ENCODE measurements around the gene CALHM5. TPM values are rescaled to one million over a fixed set of nuclear protein-coding genes. Genes with fewer than 3 reads are reported as not detected.

The CALHM5 gene
- total and polyA plus RNA-seq, 9 of the 15 experiments (the other 6 are each of a cell fraction or from before 2014, with no cell fraction given), result under 0.01 to 0.05 (median 0.02) TPM; not detected in 2

GRCh38 chr6:116513224-116513875 lies 1.9 kb downstream of the CALHM5 start:
- WGBS (ENCODE audit: insufficient coverage, low coverage, missing lambda C conversion rate), result 28% methylated on average over 2 of the region's 2 CpGs
- no peak overlapping the region for H3K27ac ChIP-seq (ENCODE audit: extremely low read depth, low read depth, low read length)
- no peak overlapping the region for H3K4me3 ChIP-seq
- in situ Hi-C loops (cut with MboI), result no loop called here
- no peak for FAIRE-seq
- no peaks in the 10 kb centered on the region for H3K36me3 ChIP-seq (ENCODE audit: control insufficient read depth, insufficient read depth, low read length)
- no peaks in the 10 kb centered on the region for H4K20me1 ChIP-seq (replicated peaks; ENCODE audit: control insufficient read depth, insufficient read depth, low read length)
- H2AFZ ChIP-seq (ENCODE audit: low read depth, low read length), result no peak overlapping the region
- no peaks in the 10 kb centered on the region for H3K79me2 ChIP-seq (ENCODE audit: control insufficient read depth, insufficient read depth, low read length)
- no peaks in the 10 kb centered on the region for H3K9me3 ChIP-seq (replicated peaks; ENCODE audit: control insufficient read depth, insufficient read depth, low read depth, low read length)
- CTCF ChIA-PET (ENCODE audit: low intra/inter-chr PET ratio), result interaction anchor here (0.6 kb wide), 1 partner anchor 638 kb away, joined by 3 read pairs; no protein-coding TSS in a partner anchor
- ATAC-seq, result no peak
- POLR2A ChIA-PET, result interaction anchor here (1.0 to 1.2 kb wide), 2 partner anchors 9 to 22 kb away, joined by 3 to 4 read pairs; no protein-coding TSS in a partner anchor
- peaks cover 3 to 6% of the 10 kb centered on the region in 2 experiments; a peak in 3 of 5 replicates for H3K4me1 ChIP-seq (replicated peaks in 1 of 2; ENCODE audit: control insufficient read depth in 2 of 2, insufficient read depth in 2 of 2, low read length in 2 of 2)
- H3K9ac ChIP-seq (ENCODE audit: insufficient read depth in 1 of 2, low read depth in 2 of 2, low read length in 2 of 2), result no peak overlapping the region
- TF ChIP-seq, protein P1, sequence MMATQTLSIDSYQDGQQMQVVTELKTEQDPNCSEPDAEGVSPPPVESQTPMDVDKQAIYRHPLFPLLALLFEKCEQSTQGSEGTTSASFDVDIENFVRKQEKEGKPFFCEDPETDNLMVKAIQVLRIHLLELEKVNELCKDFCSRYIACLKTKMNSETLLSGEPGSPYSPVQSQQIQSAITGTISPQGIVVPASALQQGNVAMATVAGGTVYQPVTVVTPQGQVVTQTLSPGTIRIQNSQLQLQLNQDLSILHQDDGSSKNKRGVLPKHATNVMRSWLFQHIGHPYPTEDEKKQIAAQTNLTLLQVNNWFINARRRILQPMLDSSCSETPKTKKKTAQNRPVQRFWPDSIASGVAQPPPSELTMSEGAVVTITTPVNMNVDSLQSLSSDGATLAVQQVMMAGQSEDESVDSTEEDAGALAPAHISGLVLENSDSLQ (IDR thresholded peaks at IDR 0.05), result peak; percentile 72; the same call in 1 of the 2 replicates
- TF ChIP-seq MEIS2 (IDR thresholded peaks at IDR 0.05; ENCODE audit: partially characterized antibody), result peak; percentile 88
- 0 out of 2 replicates have a peak, but pooled peaks have one; percentile 31 for TF ChIP-seq MECOM (CRISPR knock-in tag; IDR thresholded peaks at IDR 0.05)
- TF ChIP-seq, protein P2, sequence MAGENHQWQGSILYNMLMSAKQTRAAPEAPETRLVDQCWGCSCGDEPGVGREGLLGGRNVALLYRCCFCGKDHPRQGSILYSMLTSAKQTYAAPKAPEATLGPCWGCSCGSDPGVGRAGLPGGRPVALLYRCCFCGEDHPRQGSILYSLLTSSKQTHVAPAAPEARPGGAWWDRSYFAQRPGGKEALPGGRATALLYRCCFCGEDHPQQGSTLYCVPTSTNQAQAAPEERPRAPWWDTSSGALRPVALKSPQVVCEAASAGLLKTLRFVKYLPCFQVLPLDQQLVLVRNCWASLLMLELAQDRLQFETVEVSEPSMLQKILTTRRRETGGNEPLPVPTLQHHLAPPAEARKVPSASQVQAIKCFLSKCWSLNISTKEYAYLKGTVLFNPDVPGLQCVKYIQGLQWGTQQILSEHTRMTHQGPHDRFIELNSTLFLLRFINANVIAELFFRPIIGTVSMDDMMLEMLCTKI (IDR thresholded peaks at IDR 0.05; ENCODE audit: partially characterized antibody), result no peak
- no peak for TF ChIP-seq PBX2 (CRISPR knock-in tag; IDR thresholded peaks at IDR 0.05; ENCODE audit: low read depth)
- peak; percentile 87 for TF ChIP-seq PBX2 (tag; conservative IDR thresholded peaks at IDR 0.05; ENCODE audit: low read depth)
- BruUV-seq (replicated peaks), result no TSS peak
- no peaks in the 10 kb centered on the region; a peak in 2 of 5 replicates for H3K27me3 ChIP-seq (ENCODE audit: control insufficient read depth in 2 of 2, insufficient read depth in 2 of 2, low read length in 2 of 2)
- H3K9me1 ChIP-seq (ENCODE audit: control insufficient read depth, insufficient read depth, low read length), result no peaks in the 10 kb centered on the region
- no peak overlapping the region for H3K4me2 ChIP-seq (ENCODE audit: insufficient read depth, low read length)
- DNase-seq (ENCODE audit: extremely low read depth in 1 of 4, low spot score in 3 of 4), result no peak
- intact Hi-C loops (cut with micrococcal nuclease), result loop anchor here (5.0 kb wide), 1 partner anchor 71 kb away; no protein-coding TSS in a partner anchor
